Right atrium auricular region (tissue), 2 donors: ENCODE results near the gene KCNJ8. TPM values are rescaled to one million over a fixed set of nuclear protein-coding genes. Genes with fewer than 3 reads are reported as not detected.
A peak's percentile ranks its signal among the peaks of the same experiment; 100 is the strongest.
"Not testable (repeated sequence)": the region's sequence is repeated elsewhere in the genome, so short reads cannot be mapped to it uniquely, and the experiment has no call there.

ENCODE experiments used
- DNase-seq: peaks from one replicate; pipeline ENCODE4 v3.0.0-alpha.2; 2019; ENCODE audit warnings: low spot score
- H3K27ac ChIP-seq, 2 donors: fragments of 200-600 bp; sonication (generic); 1 replicate in 1 of 2; 2 replicates in 1 of 2; pipeline ENCODE4 v1.5.1; 2016 to 2019
- H3K27me3 ChIP-seq, 2 donors: fragments of 200-600 bp; sonication (generic); one replicate each; pipeline versions ENCODE4 v1.5.1 to v1.6.0; 2017 to 2019
- H3K36me3 ChIP-seq: fragments of 200-600 bp; sonication (generic); one replicate; pipeline ENCODE4 v1.5.1; 2016
- H3K4me1 ChIP-seq, 2 donors: fragments of 200-600 bp; sonication (generic); one replicate each; pipeline versions ENCODE4 v1.5.1 to v1.6.0; 2017 to 2019
- H3K4me3 ChIP-seq, 2 donors: fragments of 200-600 bp; sonication (generic); 1 replicate in 1 of 2; 2 replicates in 1 of 2; pipeline ENCODE4 v1.5.1; 2017 to 2019; ENCODE audit warnings: mild to moderate bottlenecking in 1 of 2, moderate library complexity in 1 of 2
- H3K9me3 ChIP-seq, 2 donors: fragments of 200-600 bp; sonication (generic); one replicate each; pipeline ENCODE4 v1.5.1; 2019
- total RNA-seq, 2 donors: library from RNA; depleted of rRNA; stranded (reverse); fragments of >200 nt; gene quantifications; one replicate each; pipeline ENCODE4 v1.1.0, GENCODE V29; 2016
- TF ChIP-seq, protein P1 (sequence below), 2 donors: fragments of 200-600 bp; sonication (generic); IDR thresholded peaks; one replicate each; pipeline ENCODE4 v1.5.1; 2019; ENCODE audit warnings: antibody characterized with exemption in 2 of 2

KCNJ8 gene
- total RNA-seq, 2 donors from 2014 or later, result 25.4 to 37.1 TPM

DNA sequence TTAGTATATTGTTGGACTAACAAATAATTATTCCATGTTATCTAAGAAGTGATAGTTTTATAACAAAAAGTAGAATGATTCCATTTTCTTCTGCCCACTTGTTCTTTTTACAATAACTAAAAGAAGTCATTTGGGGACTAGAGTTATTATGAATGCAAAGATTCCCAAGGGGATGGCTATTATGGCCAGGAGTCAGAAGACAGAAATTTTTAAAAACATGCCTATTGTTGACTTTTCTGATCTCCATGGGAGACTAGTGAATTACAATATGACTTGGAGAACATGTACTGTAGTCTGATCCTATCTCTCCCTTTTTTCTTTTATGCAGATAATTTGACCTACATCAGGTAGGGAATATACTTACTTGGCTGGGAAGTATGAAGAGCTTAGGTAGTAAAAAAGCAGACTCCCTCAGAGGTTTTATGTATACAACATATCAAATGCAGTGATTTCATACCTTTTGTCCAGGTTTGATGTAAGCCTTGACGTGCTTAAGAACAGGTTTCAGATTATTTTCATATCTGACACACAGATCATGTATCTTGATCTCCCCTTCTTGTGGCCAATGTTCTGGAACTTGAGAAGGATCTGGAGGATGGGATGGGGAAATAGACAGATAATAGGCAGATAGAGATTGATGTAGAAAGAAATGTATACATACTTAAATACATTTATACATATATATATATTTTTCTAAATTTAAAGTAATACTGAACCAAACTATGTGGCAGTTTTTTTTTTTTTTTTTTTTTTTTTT lies 41.0 kb upstream of the KCNJ8 start:
- no peaks in the 10 kb centered on the region for H3K27me3 ChIP-seq
- TF ChIP-seq, protein P1, sequence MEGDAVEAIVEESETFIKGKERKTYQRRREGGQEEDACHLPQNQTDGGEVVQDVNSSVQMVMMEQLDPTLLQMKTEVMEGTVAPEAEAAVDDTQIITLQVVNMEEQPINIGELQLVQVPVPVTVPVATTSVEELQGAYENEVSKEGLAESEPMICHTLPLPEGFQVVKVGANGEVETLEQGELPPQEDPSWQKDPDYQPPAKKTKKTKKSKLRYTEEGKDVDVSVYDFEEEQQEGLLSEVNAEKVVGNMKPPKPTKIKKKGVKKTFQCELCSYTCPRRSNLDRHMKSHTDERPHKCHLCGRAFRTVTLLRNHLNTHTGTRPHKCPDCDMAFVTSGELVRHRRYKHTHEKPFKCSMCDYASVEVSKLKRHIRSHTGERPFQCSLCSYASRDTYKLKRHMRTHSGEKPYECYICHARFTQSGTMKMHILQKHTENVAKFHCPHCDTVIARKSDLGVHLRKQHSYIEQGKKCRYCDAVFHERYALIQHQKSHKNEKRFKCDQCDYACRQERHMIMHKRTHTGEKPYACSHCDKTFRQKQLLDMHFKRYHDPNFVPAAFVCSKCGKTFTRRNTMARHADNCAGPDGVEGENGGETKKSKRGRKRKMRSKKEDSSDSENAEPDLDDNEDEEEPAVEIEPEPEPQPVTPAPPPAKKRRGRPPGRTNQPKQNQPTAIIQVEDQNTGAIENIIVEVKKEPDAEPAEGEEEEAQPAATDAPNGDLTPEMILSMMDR (IDR thresholded peaks at IDR 0.05), result no peak
- no peak overlapping the region for H3K27ac ChIP-seq
- H3K36me3 ChIP-seq, result no peaks in the 10 kb centered on the region
- no peak overlapping the region for H3K4me3 ChIP-seq
- DNase-seq, result no peak
- H3K9me3 ChIP-seq, result no peaks in the 10 kb centered on the region
- peaks cover 0 to 21% of the 10 kb centered on the region in 2 donors for H3K4me1 ChIP-seq

DNA sequence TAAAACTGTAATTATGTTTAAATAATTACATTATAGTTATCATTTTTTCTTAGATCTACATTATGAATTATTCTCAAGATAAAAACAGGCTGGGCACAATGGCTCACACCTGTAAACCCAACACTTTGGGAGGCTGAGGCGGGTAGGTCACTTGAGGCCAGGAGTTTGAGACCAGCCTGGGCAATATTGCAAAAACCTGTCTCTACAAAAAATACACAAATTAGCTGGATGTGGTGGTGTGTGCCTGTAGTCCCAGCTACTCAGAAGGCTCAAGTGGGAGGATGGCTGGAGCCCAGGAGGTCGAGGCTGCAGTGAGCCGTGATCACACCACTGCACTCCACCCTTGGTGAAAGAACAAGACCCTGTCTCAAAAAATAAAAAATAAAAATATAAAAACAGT lies 40.3 kb upstream of the KCNJ8 start:
- TF ChIP-seq, protein P1 (IDR thresholded peaks at IDR 0.05), result no peak
- Histone ChIP-seq H3K27ac (no peak overlapping the region), H3K4me1 (peaks cover 0 to 20% of the 10 kb centered on the region in 2 donors), H3K27me3 (no peaks in the 10 kb centered on the region), H3K36me3 (no peaks in the 10 kb centered on the region), H3K4me3 (no peak overlapping the region), H3K9me3 (no peaks in the 10 kb centered on the region)
- DNase-seq, result no peak

DNA sequence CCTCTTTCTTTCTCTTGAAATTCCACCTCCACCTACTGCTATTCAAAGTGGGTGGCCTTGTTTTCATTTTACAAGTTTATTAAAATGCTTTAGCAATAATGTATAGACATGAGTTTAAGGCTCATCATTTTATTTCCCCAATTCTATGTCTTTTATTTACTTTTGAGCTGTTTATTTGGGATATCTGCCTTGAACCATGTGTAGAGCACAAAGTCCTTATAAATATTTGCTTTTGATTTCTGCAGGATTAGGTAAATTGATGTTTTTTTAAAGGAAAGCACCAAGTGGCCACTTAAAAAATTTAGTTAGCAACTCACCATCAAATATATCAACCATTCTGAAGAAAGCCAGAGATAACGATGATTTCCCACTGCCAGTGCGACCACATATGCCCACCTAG lies 39.8 kb upstream of the KCNJ8 start:
- peaks cover 0 to 15% of the 10 kb centered on the region in 2 donors for H3K4me1 ChIP-seq
- TF ChIP-seq, protein P1 (IDR thresholded peaks at IDR 0.05), result no peak

DNA sequence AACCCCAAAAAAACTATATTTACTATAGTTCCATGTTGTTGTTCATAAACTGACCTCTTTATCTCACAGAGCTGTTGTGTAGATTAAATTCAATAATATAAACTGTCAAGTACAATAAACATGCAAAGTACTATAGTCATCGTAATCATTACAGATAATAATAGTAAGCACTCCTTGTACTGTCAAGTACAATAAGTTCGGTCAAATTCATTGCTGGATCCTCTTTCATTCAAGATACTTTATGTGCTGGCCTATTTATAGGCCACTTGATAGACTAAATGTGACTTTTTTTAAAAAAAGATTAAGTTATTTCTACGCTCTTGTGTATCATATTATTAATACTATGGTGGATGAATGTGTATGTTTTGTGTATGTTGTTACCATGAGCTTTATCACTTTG lies 39.2 kb upstream of the KCNJ8 start:
- TF ChIP-seq, protein P1 (IDR thresholded peaks at IDR 0.05), result no peak
- DNase-seq, result no peak
- Histone ChIP-seq H3K27ac (peak overlapping the region; percentile 17 to 52), H3K4me1 (peaks cover 0 to 9% of the 10 kb centered on the region in 2 donors), H3K4me3 (no peak overlapping the region), H3K27me3 (no peaks in the 10 kb centered on the region), H3K9me3 (no peaks in the 10 kb centered on the region), H3K36me3 (no peaks in the 10 kb centered on the region)

More for the DNA sequence above, 39.8 kb upstream of the KCNJ8 start:
- Histone ChIP-seq H3K27me3 (no peaks in the 10 kb centered on the region), H3K36me3 (no peaks in the 10 kb centered on the region), H3K4me3 (no peak overlapping the region), H3K9me3 (no peaks in the 10 kb centered on the region), H3K27ac (peak overlapping the region; percentile 17 to 52)
- no peak for DNase-seq

DNA sequence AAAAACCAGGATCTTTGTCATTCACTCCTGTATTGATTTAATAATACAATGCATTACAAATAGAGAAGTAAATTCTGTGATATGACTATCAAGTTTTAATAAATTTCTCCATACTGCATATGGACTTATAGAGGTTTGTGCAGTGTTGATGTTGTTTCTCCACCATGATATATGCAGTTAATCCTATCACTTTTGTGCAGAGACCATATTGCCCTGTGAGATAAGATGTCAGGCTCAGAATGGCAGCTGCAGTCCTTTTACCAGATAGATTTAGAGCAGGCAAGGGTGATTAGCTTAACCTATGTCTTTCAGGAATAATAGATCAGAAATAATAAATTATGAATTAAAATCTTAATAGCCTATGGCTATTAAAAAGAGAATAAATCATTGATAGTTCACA lies 38.6 kb upstream of the KCNJ8 start:
- Histone ChIP-seq H3K9me3 (no peaks in the 10 kb centered on the region), H3K4me3 (no peak overlapping the region), H3K36me3 (no peaks in the 10 kb centered on the region), H3K4me1 (peaks cover 0 to 7% of the 10 kb centered on the region in 2 donors), H3K27me3 (no peaks in the 10 kb centered on the region), H3K27ac (peak overlapping the region in 1 of 2 donors; percentile 52)
- TF ChIP-seq, protein P1 (IDR thresholded peaks at IDR 0.05), result no peak
- DNase-seq, result no peak

DNA sequence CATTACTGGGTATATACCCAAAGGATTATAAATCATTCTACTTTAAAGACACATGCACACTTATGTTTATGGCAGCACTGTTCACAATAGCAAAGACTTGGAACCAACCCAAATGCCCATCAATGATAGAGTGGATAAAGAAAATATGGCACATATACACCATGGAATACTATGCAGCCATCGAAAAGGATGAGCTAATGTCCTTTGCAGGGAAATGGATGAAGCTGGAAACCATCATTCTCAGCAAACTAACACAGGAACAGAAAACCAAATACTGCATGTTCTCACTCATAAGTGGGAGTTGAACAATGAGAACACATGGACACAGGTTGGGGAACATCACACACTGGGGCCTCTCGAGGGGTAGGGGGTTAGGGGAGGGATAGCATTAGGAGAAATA lies 37.8 kb upstream of the KCNJ8 start:
- not testable (repeated sequence) for H3K4me1 ChIP-seq, H3K4me3 ChIP-seq, H3K36me3 ChIP-seq, H3K27ac ChIP-seq, DNase-seq, H3K9me3 ChIP-seq, H3K27me3 ChIP-seq
